Activated CD4-positive, alpha-beta T cell treated with anti-CD3 and anti-CD28 coated beads for 48 hours (primary cell): ENCODE results near the gene CYP2A7.
"Not testable (repeated sequence)": the region's sequence is repeated elsewhere in the genome, so short reads cannot be mapped to it uniquely, and the experiment has no call there.

Experiments
- DNase-seq: peaks from one replicate; pipeline ENCODE4 v3.0.0-alpha.2; 2020

Gene CYP2A7

DNA sequence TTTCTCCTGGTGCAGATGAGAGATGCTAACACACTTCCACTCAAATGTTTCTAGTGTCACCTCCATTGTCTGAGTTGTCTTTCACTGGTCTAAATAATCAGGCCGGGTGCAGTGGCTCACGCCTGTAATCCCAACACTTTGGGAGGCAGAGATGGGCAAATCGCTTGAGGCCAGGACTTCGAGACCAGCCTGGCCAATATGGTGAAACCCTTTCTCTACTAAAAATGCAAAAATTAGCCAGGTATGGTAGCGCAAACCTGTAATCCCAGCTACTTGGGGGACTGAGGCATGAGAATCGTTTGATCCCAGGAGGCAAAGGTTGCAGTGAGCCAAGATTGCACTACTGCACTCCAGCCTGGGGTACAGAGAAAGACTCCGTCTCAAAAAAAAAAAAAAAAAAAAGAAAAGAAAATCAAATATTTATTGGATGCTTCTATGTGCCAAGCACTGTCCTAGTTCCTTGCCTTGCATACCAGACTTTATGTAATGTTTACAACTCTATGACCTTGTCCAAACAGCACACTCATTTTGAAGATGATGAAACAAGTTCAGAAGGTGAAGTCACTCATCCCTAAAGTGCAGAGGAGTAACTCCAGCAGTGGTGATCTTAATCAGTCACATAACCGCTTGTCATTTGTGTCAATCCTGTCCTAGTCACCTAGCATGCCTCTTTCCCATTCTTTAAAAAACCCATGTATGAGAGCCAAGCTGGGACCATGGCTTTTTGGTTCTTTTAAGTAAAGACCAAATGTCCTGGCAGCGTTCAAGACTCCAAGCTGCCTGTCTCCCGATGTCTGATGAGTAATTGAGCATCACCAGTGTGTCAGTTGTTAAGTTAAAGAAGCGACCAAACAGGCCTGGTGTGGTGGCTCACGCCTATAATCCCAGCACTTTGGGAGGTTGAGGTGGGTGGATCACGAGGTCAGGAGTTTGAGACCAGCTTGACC, 15.1 kb upstream of the CYP2A7 start:
- DNase-seq: not testable (repeated sequence)

GRCh38 chr19:40896418-40896796, 14.4 kb upstream of the CYP2A7 start:
- no peak for DNase-seq

- no peak for DNase-seq
Measured at GRCh38 chr19:40893112-40893511, 11.1 kb upstream of the CYP2A7 start.

DNA sequence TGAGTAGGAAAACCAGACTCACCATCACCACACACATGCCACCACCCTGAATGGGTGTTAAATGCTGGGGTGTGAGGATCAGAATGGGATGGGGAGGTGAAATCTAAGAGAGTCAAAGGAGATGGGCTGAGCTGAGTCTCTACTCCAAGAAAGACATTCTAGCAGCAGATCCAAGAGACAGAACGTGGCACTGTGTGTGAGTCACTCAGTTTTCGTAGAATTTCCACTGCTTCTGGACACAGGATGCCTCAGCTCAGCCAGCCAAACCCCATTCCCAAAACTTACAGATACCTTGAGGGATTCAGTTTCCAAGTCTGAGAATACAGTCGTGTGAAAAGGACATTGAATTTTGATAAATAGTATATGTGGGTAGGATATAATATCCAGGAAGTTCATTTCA, 7.3 kb upstream of the CYP2A7 start:
- no peak for DNase-seq

- no peak for DNase-seq
Measured at GRCh38 chr19:40888191-40888590, 6.2 kb upstream of the CYP2A7 start.

GRCh38 chr19:40884187-40884931, 2.3 kb upstream of the CYP2A7 start:
- not testable (repeated sequence) for DNase-seq

GRCh38 chr19:40879349-40879748, 2.7 kb downstream of the CYP2A7 start:
- not testable (repeated sequence) for DNase-seq

DNA sequence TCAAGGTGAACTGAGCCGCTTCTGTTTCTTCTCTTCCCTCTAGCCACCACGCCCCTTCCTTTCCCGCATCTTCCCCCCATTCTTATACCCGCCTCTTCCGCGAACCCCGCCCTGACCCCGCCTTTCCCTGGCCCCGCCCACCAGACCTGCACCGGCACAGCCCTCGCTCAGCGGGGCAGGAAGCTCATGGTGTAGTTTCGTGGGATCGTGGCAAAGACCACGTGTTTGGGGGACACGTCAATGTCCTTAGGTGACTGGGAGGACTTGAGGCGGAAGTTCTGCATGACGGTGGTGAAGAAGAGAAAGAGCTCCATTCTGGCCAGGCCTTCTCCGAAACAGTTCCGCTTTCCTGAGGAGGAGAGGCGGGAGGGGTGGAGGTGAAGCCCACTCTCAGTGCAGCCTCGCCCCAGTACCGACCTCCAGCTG, 6.5 kb downstream of the CYP2A7 start:
- peak; percentile 90 for DNase-seq

- not testable (repeated sequence) for DNase-seq
Measured at GRCh38 chr19:40874874-40875273, 7.2 kb downstream of the CYP2A7 start.

DNA sequence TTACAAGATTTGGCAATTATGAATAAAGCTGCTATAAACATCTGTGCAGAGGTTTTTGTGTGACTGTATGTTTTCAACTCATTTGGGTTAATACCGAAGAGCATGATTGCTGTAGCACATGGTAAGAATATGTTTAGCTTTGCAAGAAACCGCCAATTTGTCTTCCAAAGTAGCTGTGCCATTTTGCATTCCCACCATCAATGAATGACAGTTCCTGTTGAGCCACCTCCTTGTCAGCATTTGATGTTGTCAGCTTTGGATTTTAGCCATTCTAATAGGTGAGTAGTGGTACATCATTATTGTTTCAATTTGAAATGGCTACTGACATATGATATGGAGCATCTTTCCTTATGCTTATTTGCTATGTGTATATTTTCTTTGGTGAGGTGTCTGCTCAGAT, 8.2 kb downstream of the CYP2A7 start:
- DNase-seq: not testable (repeated sequence)

- DNase-seq: no peak
Measured at GRCh38 chr19:40872209-40872608, 9.8 kb downstream of the CYP2A7 start.

DNA sequence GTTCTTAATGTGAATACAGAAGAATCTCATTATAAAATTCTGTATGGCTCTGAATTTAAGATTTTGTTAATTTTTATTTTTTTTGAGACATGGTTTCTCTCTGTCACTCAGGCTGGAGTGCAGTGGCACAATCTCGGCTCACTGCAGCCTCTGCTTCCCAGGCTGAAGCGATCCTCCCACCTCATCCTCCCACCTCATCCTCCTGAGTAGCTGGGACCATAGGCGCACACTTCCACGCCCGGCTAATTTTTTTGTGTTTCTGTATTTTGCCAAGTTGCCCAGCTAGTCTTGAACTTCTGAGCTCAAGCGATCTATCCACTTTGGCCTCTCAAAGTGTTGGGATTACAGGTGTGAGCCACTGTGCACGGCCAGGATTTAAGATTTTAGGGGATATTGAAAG, 14.3 kb downstream of the CYP2A7 start:
- DNase-seq: no peak

- not testable (repeated sequence) for DNase-seq
Measured at GRCh38 chr19:40864739-40865496, 17.1 kb downstream of the CYP2A7 start.

- no peak for DNase-seq
Measured at GRCh38 chr19:40862785-40863184, 19.2 kb downstream of the CYP2A7 start.

- DNase-seq: no peak
Measured at GRCh38 chr19:40862333-40862732, 19.7 kb downstream of the CYP2A7 start.

DNA sequence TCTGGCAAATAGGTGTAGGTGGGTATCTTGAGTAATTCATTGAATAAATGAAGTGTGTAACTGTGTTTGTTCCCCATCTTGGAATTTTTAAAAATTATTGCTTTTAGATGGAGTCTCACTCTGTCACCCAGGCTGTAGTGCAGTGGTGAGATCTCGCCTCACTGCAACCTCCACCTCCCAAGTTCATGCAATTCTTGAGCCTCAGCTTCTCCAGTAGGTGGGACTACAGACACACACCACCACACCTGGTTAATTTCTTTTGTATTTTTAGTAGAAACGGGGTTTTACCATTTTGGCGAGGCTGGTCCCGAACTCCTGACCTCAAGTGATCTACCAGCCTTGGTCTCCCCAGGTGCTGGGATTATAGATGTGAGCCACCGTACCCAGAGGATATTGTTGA, 23.9 kb downstream of the CYP2A7 start:
- no peak for DNase-seq

- not testable (repeated sequence) for DNase-seq
Measured at GRCh38 chr19:40852467-40853152, 29.4 kb downstream of the CYP2A7 start.

GRCh38 chr19:40850277-40850676, 31.8 kb downstream of the CYP2A7 start, which contains the start of gene CYP2A6:
TSS of gene CYP2A6 (minus strand) at chr19:40850447. CDS start at chr19:40850426, 21 bp downstream.
- not testable (repeated sequence) for DNase-seq

- DNase-seq: not testable (repeated sequence)
Measured at GRCh38 chr19:40846722-40847121, 35.3 kb downstream of the CYP2A7 start.

GRCh38 chr19:40843653-40844052, 38.4 kb downstream of the CYP2A7 start:
- DNase-seq: peak; percentile 75

- DNase-seq: not testable (repeated sequence)
Measured at GRCh38 chr19:40842997-40843652, 38.9 kb downstream of the CYP2A7 start.

GRCh38 chr19:40842012-40842411, 40.0 kb downstream of the CYP2A7 start:
- not testable (repeated sequence) for DNase-seq
